ENCODE measurements around the gene ABCB11.
"Not testable (repeated sequence)": the region's sequence is repeated elsewhere in the genome, so short reads cannot be mapped to it uniquely, and the experiment has no call there.

ABCB11 gene

DNA sequence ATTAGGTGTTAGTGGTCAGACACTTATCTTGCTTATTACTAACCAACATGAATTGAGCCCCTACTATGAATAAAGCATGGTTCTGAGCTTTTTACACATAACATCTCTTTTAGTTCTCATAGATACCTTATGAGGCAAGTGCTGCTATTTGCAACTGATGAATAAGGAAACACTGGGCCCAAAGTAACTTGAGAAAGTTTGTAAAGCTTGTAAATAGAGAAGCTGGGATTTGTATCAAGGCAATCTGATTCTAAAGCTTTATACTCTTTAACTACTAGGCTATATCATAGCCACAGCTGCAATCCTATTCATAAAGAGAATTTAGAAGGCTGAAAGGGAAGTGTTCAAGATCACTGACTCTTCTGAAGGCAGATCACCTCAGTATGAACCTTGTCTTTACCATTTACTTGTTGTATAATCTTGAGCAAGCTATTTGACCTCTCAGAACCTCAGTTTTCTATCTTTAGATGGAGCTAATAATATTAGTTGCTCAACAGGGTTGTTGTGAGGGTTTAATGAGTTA is 60.4 kb downstream of the ABCB11 start:
- DNase-seq = no peak

DNA sequence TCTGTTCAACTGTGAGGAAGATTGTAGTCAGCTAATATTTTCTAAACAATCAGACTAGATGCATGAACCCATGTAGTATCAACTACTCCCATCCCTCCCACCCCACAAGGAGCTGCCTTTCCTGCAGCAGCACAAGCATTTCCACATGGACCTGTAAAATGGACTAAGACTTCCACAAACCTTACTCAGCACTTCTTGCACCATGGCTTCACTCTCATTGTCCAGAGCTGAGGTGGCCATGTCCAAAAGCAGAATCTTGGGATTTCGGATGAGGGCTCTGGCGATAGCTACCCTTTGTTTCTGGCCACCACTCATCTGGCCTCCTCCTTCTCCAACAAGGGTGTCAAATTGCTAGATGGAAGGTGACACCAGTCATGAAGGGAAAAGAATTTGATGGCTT is 61.3 kb downstream of the ABCB11 start:
- no peak for DNase-seq

DNA sequence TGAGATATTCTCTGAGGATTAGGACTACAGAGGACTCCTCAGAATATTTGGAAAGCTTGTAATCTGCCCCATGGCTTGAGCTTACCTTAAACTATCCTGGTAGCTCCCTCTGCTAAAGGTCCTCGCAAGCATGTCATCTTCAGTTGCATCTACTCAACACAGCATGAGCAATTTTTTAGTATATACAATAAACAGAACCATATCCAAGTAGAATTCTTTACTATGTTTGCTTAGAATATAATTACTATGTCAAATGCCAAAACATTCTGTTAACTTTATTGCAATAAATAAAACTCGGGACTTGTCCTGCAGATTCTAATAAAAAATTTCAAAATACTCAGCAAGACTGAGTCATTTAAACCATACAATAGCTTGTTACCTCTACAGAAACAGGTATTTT is 62.8 kb downstream of the ABCB11 start:
- no peak for DNase-seq

- no peak for DNase-seq
Observed at GRCh38 chr2:168964251-168964807, 66.8 kb downstream of the ABCB11 start.

DNA sequence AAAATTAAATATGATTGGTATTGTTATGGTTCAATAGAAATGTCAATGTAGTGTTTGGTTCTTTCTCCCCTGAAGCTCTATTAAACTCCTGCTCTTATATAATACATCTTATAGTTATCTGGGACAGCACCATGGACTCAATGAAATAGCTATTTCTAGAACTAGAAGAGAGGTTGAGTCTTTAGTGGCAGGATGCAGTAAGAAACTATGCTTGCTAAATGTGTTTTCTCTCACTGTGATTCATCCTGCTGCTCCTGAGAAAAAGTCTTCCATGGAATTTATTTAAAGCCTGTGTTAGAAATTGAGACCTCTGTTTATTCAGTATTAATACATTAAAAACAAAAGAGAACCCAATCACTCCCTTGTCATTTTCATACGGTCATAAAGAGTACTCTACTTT is 68.5 kb downstream of the ABCB11 start:
- peak; percentile 6 for DNase-seq

DNA sequence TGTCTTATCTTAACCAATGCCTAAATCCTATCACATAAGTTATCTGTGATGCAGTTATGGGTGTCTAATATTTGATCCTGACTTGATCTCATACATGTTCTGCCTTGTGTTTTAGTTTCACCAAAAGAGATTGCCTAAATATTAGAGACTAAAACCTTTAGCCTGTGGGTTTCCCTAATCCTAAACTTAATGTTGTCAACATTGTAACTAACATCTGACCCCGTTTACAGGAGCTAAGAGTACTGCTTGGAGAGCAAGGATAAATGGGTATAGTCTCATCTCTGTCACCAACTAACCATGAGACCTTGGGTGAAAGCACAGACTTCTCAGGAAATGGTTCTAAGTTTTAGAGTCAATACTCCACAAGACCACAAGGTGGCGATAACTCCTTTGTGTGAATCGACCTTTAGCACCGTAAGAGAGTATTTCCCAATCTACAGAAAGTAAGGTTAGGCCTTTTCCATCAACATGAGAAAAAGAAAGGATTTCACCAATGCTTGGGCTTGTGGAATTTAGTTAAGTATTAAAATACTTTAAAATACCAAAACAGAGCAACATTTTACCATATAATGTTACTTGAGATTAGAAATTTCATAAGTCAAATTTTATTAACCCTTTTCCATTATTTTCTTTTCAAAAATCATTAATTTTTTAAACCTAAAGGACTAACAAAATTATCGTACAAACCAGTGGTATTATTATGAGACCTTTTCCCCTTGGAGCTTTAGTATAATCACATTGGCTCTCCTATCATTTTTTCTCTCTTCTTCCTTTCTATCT is 69.5 kb downstream of the ABCB11 start:
- DNase-seq = peak; percentile 69

- DNase-seq = no peak
Observed at GRCh38 chr2:168956392-168956791, 74.7 kb downstream of the ABCB11 start.

DNA sequence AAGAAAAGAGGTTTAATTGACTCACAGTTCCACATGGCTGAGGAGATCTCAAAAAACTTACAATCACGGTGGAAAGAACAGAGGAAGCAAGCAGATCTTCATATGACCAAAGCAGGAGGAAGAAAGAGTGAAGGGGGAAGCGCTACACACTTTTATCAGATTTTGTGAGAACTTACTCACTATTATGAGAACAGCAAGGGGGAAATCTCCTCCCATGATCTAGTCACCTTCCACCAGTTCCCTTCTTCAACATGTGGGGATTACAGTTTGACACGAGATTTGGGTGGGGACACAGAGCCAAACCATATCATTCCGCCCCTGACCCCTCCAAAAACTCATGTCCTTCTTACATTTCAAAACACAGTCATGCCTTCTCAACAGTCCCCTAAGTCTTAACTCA is 75.8 kb downstream of the ABCB11 start:
- no peak for DNase-seq

- no peak for DNase-seq
Observed at GRCh38 chr2:168954256-168954655, 76.9 kb downstream of the ABCB11 start.

- DNase-seq = no peak
Observed at GRCh38 chr2:168952424-168952823, 78.7 kb downstream of the ABCB11 start.

GRCh38 chr2:168951871-168952270 is 79.3 kb downstream of the ABCB11 start:
- DNase-seq = no peak

DNA sequence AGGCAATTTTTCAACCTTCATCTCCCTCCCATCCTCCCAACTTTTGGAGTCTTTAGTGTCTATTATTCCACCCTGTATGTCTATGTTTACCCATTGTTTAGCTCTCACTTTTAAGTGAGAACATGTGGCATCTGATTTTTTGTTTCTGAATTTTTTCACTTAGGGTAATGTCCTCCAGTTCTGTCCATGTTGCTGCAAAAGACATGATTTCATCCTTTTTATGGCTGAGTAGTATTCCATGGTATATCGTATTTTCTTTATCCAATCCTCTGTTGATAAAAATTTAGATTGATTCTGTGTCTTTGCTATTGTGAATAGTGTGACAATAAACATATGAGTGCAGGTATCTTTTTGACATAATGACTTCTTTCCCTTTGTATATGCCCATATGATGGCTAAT is 81.8 kb downstream of the ABCB11 start:
- DNase-seq = no peak

- peak; percentile 3 for DNase-seq
Observed at GRCh38 chr2:168948621-168949212, 82.4 kb downstream of the ABCB11 start.

DNA sequence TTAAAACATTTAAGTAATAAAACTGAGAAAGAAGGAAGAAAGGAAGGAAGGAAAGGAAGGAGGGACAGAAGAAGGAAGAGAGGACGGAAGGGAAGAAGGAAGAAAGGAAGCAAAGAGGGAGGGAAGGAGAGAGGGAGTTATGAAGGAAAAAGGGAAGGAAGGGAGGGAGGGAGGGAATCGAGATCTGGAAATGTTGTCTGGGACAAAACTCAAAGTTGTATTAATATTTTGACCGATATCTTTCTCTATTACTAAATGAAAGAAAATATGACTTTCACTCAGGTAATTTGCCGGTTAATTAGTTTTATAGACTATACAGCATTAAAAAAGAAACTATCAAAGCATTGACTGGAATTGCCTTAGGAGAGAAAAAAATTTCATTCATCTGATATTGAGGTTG is 85.6 kb downstream of the ABCB11 start:
- no peak for DNase-seq

GRCh38 chr2:168944065-168944464 is 87.1 kb downstream of the ABCB11 start:
- no peak for DNase-seq

DNA sequence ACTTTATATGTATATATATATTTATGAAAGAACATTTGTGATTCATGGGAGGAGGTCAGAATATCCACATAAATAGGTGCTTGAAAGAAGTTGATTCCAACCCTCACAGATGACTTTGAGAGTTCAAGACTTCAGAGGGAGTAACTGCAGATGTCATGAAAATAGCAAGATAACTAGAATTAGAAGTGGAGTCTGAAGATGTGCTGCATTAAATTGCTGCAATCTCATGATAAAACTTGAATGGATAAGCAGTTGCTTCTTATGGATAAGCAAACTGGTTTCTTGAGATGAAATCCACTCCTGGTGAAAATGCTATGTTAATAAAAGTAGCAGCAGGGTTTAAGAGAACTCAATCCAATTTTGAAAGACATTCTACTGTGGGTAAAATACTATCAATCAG is 89.8 kb downstream of the ABCB11 start:
- DNase-seq = no peak

- no peak for DNase-seq
Observed at GRCh38 chr2:168939918-168940317, 91.2 kb downstream of the ABCB11 start.

- no peak for DNase-seq
Observed at GRCh38 chr2:168939061-168939460, 92.1 kb downstream of the ABCB11 start.

DNA sequence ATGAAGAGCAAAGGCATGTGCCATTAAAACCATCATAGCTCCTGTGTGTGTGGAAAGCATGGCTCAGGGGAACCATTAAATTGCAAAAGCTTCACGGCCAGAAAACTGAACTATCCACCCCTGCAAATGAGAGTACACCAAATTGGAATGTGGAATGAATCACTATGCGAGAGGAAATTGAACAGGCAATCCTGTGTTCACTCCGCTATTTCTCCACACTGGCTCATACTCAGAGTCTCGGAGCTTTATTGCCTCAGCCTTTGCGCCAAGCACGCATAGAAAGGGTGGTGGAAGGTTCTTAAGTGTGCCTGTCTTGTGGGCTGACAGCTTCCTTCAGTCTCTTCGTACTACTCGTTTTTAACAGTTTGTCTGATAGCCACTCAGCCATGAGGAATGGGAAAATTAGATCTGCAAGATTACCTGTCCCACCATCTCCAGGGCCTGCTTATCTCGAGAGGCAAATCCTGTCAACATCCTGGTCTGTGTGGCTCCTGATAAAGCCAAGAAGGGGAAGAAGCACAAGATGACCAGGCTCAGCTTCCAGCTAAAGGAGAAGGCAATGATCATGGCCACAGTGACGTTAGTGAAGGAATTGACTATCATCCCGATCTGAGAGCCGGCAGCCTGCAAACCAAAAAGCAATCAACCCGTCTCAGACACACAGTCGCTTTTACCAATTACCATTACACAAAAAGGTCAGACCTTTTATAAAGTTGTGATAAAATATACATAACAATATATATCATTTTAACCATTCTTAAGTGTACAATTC is 95.1 kb downstream of the ABCB11 start:
- DNase-seq = no peak

DNA sequence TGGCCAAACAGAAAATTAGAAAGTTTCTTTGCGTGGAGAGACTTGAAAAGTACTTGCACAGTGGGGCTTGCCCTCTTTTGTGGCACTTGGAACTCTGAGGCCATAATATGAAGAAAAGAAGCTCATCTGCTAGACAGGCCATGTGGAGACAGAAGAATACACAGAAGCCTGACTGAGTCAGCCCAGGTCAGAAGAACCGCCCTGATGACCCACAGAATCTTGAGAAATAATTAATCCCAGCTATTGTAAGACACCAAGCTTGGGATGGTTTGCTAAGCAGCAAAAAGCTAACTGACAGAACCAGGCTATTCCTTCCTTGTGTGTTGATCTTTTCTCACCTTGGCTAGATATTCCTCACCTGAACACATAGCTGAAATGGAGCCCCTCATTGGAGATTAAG is 96.3 kb downstream of the ABCB11 start:
- DNase-seq = no peak

DNA sequence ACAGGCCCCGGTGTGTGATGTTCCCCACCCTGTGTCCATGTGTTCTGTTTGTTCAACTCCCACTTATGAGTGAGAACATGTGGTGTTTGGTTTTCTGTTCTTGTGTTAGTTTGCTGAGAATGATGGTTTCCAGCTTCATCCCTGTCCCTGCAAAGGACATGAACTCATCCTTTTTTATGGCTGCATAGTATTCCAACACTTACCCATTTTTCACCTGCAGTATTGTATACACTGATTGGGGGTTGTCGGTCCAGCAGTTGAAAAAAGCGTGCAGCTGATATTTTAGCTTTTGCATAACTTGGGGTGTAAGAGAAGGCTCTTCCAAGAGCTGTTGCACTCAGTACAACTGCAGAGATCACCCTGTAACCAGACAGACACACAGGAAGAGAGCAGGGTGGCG is 99.0 kb downstream of the ABCB11 start:
- not testable (repeated sequence) for DNase-seq

DNA sequence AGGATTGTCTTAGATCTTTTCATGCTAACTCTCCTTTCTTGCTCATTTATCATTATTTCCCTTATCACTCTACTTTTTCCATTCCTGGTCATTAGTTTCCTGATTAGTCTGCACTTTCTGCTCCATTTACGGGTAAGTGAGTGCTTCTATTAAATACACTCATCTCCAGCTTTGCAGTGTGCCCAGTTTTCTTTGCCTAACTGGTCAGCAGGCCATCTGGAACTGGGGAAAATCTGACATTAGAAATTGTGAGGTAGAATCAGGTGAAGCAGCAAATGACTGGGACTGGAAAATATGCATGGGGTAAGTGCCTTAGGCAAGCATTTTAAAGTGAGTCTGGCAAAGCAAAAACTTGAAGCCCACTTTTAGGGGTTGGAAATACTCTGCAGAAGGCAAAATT is 100.9 kb downstream of the ABCB11 start:
- no peak for DNase-seq

DNA sequence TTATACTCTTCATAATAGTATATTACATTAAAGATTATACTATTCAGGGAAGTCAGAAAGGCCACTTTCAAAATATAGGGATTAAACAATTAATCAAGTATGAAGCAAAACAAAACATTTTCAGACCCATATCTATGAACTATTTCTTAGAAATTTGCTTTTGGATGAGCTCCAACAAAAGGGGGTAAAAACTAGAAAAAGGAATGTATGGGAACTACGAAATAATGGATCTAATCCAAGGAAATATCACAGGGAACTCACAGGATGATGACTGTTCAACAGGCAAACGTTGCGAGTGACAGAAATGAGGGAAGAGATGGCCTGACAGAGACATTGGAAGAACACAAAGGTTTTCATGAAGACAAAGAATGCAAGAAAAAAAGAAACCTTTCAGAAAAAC is 102.1 kb downstream of the ABCB11 start:
- DNase-seq = peak; percentile 35
